Central memory CD8-positive, alpha-beta T cell (primary cell): ENCODE measurements around the gene DAPK1.

Experiments used
- ATAC-seq: fragments of 150-1000 bp; cut with Tn5 transposase; replicated peaks from 2 replicates; pipeline ENCODE4 v1.10.0; 2022; ENCODE audit warnings: mild to moderate bottlenecking, moderate FRiP score, moderate number of reproducible peaks; ENCODE audit not compliant: poor library complexity, severe bottlenecking; ENCODE audit errors: extremely low read depth
- DNase-seq, 2 donors: peaks; one replicate each; pipeline ENCODE4 v3.0.0; 2021; ENCODE audit warnings: low spot score in 2 of 2
- H3K27ac Mint-ChIP-seq: one replicate; pipeline ENCODE4 v1.8.0; 2022; ENCODE audit warnings: low read depth, mild to moderate bottlenecking, moderate library complexity, mixed read lengths
- H3K27me3 Mint-ChIP-seq: one replicate; pipeline ENCODE4 v1.8.0; 2022; ENCODE audit warnings: mixed read lengths
- H3K36me3 Mint-ChIP-seq: one replicate; pipeline ENCODE4 v1.8.0; 2022; ENCODE audit warnings: mild to moderate bottlenecking, moderate library complexity, mixed read lengths; ENCODE audit not compliant: insufficient read depth
- H3K4me1 Mint-ChIP-seq: one replicate; pipeline ENCODE4 v1.8.0; 2022; ENCODE audit warnings: mixed read lengths
- H3K4me3 Mint-ChIP-seq: one replicate; pipeline ENCODE4 v1.8.0; 2022; ENCODE audit warnings: mild to moderate bottlenecking, moderate library complexity, mixed read lengths
- H3K9me3 Mint-ChIP-seq: one replicate; pipeline ENCODE4 v1.8.0; 2022; ENCODE audit warnings: mixed read lengths

DAPK1 gene

DNA sequence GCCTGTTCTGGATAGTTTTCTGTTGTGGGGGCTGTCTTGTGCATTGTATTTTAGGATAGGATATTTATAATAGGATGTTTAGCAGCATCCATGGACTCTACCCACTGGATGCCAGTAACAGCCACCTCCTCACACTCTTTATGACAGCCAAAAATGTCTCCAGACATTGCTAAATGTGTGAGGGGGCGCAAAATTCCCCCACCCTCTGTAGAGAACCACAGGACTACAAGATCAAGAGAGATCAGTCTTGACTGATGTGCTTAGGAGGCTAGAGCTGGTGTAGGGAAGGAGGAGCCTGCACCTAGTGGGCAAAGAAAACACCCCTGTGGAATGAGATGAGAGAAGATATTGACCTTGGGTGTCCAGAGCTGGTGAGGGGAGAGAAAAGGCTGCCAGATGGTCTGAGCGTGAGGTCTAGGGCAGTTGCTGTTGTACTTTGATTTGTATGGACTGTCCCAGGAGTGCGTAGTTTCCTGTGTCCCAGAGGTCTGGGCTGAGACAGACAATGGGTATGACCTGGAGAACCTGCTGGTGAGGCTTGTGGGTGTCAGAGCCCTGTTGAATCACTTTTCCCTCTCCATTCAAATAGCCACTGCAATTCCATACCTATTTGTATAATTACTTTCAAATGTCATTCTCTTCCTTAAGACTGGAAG lies 16.3 kb downstream of the DAPK1 start:
- no peak overlapping the region for H3K4me3 Mint-ChIP-seq
- H3K4me1 Mint-ChIP-seq, result no peaks in the 10 kb centered on the region
- no peak overlapping the region for H3K27ac Mint-ChIP-seq
- DNase-seq (no peak), ATAC-seq (no peak)
- no peaks in the 10 kb centered on the region for H3K9me3 Mint-ChIP-seq
- H3K27me3 Mint-ChIP-seq, result peaks cover 13% of the 10 kb centered on the region
- no peaks in the 10 kb centered on the region for H3K36me3 Mint-ChIP-seq

DNA sequence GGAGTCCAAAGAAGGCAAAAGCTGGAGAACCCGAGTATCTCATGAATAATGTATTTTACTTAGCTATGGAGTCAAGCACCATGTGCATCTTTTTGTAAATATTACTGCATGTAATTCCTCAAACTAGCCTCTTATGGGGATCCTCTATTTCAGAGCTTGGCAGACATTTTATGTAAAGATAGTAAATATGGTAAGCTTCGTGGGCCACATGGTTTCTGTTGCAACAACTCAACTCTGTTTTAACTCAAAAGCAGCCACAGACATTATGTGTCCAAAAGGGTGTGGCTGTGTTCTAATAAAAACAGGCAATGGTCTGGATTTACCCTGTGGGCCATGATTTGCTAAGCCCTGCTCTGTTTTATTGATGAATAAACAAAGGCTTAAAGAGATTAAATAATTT lies 17.3 kb downstream of the DAPK1 start:
- no peaks in the 10 kb centered on the region for H3K9me3 Mint-ChIP-seq
- no peaks in the 10 kb centered on the region for H3K4me1 Mint-ChIP-seq
- H3K27me3 Mint-ChIP-seq, result peaks cover 19% of the 10 kb centered on the region
- no peak for ATAC-seq
- H3K4me3 Mint-ChIP-seq, result no peak overlapping the region
- H3K36me3 Mint-ChIP-seq, result no peaks in the 10 kb centered on the region
- DNase-seq, result no peak
- H3K27ac Mint-ChIP-seq, result no peak overlapping the region

- Mint-ChIP-seq H3K36me3 (no peaks in the 10 kb centered on the region), H3K27me3 (peaks cover 24% of the 10 kb centered on the region), H3K4me1 (no peaks in the 10 kb centered on the region), H3K4me3 (no peak overlapping the region), H3K9me3 (no peaks in the 10 kb centered on the region), H3K27ac (no peak overlapping the region)
- ATAC-seq (no peak), DNase-seq (no peak)
These were observed 18.0 kb downstream of the DAPK1 start for GRCh38 chr9:87515588-87516221.

DNA sequence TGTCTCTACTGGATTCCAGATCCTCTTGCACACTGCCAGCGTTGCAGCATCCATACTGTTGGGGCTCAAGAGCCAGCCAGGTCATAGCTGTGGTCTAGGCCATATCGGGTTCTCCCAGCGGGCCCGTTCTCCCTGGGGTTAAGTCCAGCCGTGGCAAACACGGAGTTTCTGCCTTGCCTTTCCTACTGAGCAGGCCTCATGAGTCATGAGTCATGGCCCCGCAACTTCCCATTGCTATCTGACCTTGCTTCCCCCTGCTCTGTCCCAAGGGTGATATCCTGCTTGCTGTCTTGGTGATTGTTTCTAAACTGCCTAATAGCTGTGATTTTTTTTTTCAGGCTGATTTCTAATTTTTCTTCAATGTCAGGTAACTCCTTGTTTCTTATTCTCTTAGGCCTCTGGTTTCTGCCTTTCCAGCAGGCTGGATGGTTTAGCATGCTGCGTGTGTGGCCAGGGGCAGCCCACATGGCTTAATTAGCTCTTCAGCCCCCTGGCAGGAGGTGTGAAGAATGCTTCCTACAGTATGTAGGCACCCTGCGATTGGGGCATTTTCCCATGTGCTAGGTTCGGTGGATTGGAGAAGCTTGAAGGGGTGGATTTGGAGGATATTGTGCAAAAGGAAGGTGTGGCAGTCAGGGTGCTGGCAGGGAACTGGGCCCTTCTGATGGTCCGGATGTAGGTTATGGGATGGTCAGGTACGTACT lies 18.7 kb downstream of the DAPK1 start:
- Mint-ChIP-seq H3K4me1 (no peaks in the 10 kb centered on the region), H3K27ac (no peak overlapping the region), H3K9me3 (no peaks in the 10 kb centered on the region), H3K4me3 (no peak overlapping the region), H3K36me3 (no peaks in the 10 kb centered on the region), H3K27me3 (peaks cover 24% of the 10 kb centered on the region)
- ATAC-seq, result no peak
- DNase-seq, result no peak

- H3K36me3 Mint-ChIP-seq, result no peaks in the 10 kb centered on the region
- DNase-seq, result no peak
- no peaks in the 10 kb centered on the region for H3K4me1 Mint-ChIP-seq
- ATAC-seq, result no peak
- no peak overlapping the region for H3K4me3 Mint-ChIP-seq
- peaks cover 24% of the 10 kb centered on the region for H3K27me3 Mint-ChIP-seq
- no peaks in the 10 kb centered on the region for H3K9me3 Mint-ChIP-seq
- no peak overlapping the region for H3K27ac Mint-ChIP-seq
These were observed 19.2 kb downstream of the DAPK1 start for GRCh38 chr9:87516926-87517290.

GRCh38 chr9:87517732-87518131 lies 20.1 kb downstream of the DAPK1 start:
- Mint-ChIP-seq H3K4me3 (no peak overlapping the region), H3K27ac (no peak overlapping the region), H3K36me3 (no peaks in the 10 kb centered on the region), H3K27me3 (peaks cover 24% of the 10 kb centered on the region), H3K4me1 (no peaks in the 10 kb centered on the region), H3K9me3 (no peaks in the 10 kb centered on the region)
- no peak for DNase-seq
- no peak for ATAC-seq

DNA sequence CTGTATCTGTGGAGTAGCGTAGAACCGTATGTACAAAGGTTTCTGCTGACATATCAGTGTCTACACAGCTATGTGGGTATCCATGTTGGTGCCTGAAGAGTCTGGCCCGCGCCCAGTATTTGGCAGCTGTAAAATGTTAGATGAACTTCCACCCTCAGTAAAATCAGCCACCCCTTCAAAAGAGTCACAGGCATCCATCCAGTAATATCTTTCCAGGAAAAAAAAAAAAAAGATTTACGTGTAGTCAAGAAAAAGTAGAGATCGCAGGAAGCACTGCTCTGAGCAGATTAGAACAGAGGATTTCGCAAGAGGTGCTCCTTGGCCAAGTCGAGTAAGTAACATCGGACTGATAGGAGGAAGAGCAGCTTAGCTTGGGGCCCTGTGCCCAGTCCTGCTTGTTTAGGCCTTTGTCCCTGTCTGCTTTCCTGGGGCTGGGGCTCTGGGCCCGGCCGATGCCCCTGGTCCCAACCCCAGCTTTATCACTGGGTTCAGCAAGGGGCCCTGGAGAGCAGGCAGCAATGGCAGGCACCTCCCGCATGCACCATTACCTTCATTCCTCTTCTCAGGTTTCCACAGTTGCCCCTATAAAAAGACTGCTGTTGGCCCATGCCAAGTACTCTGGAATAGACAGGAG lies 21.2 kb downstream of the DAPK1 start:
- Mint-ChIP-seq H3K36me3 (no peaks in the 10 kb centered on the region), H3K9me3 (no peaks in the 10 kb centered on the region), H3K27ac (no peak overlapping the region), H3K4me1 (no peaks in the 10 kb centered on the region), H3K27me3 (peaks cover 14% of the 10 kb centered on the region), H3K4me3 (no peak overlapping the region)
- DNase-seq, result no peak
- no peak for ATAC-seq

DNA sequence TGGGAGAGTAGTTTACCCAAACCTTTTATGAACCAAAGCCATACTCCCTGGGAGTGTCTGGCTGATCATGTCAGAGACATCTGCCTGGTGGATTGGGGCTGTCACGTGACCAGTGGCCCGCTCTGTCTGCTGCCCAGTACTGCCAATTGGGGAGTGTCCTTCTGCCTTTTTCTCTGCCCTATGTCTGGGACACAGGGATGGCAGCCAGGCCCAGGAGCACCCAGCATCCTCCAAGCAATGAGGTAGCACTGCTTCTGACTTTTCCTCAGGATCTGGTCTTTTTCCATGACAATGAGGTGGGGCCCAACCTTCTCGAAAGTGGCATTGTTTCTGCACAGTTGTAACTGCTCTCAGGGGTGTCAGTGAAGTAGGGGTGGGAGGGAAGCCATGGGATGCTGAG lies 21.8 kb downstream of the DAPK1 start:
- H3K4me3 Mint-ChIP-seq, result no peak overlapping the region
- H3K36me3 Mint-ChIP-seq, result no peaks in the 10 kb centered on the region
- DNase-seq (no peak), ATAC-seq (no peak)
- no peaks in the 10 kb centered on the region for H3K9me3 Mint-ChIP-seq
- H3K4me1 Mint-ChIP-seq, result no peaks in the 10 kb centered on the region
- peaks cover 10% of the 10 kb centered on the region for H3K27me3 Mint-ChIP-seq
- no peak overlapping the region for H3K27ac Mint-ChIP-seq

DNA sequence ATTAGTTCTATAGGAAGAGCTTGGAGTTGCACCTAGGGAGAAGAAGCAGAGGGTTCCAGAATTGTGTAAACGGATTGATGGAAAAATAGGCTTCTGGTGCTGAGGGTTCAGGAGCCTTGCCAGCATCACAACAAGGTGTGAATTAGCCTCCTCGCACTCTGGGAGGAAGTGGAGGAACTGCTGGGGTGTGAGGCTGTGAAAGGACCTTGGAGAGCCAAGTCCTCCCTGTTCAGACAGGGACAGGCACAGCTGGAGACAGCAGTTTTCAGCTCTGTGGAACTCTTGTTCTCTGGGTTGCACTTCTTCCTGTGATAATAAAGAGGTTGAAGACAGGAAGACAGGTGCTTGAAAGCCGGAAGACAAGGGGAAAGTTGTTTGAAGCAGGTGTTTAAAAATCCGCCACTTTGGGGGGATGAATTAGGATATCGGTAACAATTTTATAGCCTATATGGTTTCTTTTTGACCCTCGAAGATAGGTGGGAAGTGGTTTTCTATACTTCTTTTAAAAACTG lies 22.6 kb downstream of the DAPK1 start:
- H3K4me1 Mint-ChIP-seq, result no peaks in the 10 kb centered on the region
- ATAC-seq, result no peak
- H3K9me3 Mint-ChIP-seq, result no peaks in the 10 kb centered on the region
- no peaks in the 10 kb centered on the region for H3K36me3 Mint-ChIP-seq
- H3K27ac Mint-ChIP-seq, result no peak overlapping the region
- no peak for DNase-seq
- H3K27me3 Mint-ChIP-seq, result peaks cover 10% of the 10 kb centered on the region
- H3K4me3 Mint-ChIP-seq, result no peak overlapping the region

- Mint-ChIP-seq H3K27ac (no peak overlapping the region), H3K36me3 (no peaks in the 10 kb centered on the region), H3K9me3 (no peaks in the 10 kb centered on the region), H3K27me3 (peaks cover 10% of the 10 kb centered on the region), H3K4me1 (no peaks in the 10 kb centered on the region), H3K4me3 (no peak overlapping the region)
- no peak for ATAC-seq
- no peak for DNase-seq
These were observed 24.2 kb downstream of the DAPK1 start for GRCh38 chr9:87521834-87522233.

GRCh38 chr9:87524061-87524460 lies 26.4 kb downstream of the DAPK1 start:
- H3K4me3 Mint-ChIP-seq, result no peak overlapping the region
- no peaks in the 10 kb centered on the region for H3K36me3 Mint-ChIP-seq
- H3K4me1 Mint-ChIP-seq, result no peaks in the 10 kb centered on the region
- no peak overlapping the region for H3K27ac Mint-ChIP-seq
- ATAC-seq, result no peak
- no peak for DNase-seq
- no peaks in the 10 kb centered on the region for H3K9me3 Mint-ChIP-seq
- H3K27me3 Mint-ChIP-seq, result peaks cover 10% of the 10 kb centered on the region

DNA sequence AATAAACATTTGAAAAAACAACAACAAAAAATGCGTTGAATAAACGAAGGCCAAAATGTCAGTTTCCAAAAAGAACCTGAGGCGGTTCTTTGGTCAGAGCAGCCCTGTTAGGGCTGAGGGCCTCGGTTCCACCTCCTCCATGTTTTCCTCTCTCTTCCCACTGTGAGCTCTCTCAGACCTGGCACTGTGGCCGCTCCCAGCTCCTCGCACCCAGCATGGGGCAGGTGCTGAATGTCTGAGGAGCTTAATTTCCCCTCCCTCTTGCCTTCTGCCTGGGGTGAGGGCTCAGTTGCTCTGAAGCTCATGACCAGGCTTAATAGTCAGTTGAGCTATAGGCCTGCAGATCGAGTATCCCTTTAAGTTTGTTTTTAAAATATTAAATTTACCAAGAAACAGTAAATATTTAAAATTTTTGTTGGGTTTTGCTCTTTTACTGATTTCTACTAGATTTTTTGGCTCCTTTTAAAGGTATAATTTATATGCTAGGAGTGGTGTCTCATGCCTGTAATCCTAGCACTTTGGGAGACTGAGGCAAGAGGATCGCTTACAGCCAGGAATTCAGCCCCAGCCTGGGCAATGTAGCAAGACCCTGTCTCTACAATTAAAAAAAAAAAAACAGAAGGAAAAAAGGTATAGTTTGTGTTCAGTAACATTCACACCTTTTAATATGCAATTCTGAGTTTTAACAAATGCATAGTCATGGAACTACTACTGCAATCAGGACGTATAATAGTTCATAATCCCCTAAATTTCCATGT lies 28.1 kb downstream of the DAPK1 start:
- H3K9me3 Mint-ChIP-seq, result no peaks in the 10 kb centered on the region
- no peak overlapping the region for H3K27ac Mint-ChIP-seq
- no peaks in the 10 kb centered on the region for H3K27me3 Mint-ChIP-seq

More for the DNA sequence above, 28.1 kb downstream of the DAPK1 start:
- H3K36me3 Mint-ChIP-seq, result no peaks in the 10 kb centered on the region
- H3K4me1 Mint-ChIP-seq, result no peaks in the 10 kb centered on the region
- H3K4me3 Mint-ChIP-seq, result no peak overlapping the region
- DNase-seq, result no peak
- no peak for ATAC-seq
